Regular cardiac myocyte (primary cell): Measurements from ENCODE around the gene USP5. TPM values are rescaled to one million over a fixed set of nuclear protein-coding genes. Genes with fewer than 3 reads are reported as not detected.

ENCODE experiments used
- total RNA-seq: library from RNA; depleted of rRNA; stranded (reverse); fragments of >200 nt; gene quantifications from 2 replicates; pipeline ENCODE4 v1.2.3, GENCODE V29; 2014

Gene USP5
- 77.8 and 123 TPM in 2 replicates for total RNA-seq

GRCh38 chr12:6851921-6852650 lies at the start of gene USP5:
Gene USP5 (plus strand): TSS chr12:6852150. CDS start chr12:6852180, 30 bp downstream.

GRCh38 chr12:6821591-6822425 lies 30.1 kb upstream of the USP5 start, which contains the start of gene GPR162:
Gene GPR162 (plus strand): TSS chr12:6821821. CDS start chr12:6823899, 2,078 bp downstream.

GRCh38 chr12:6827982-6828780 lies 23.8 kb upstream of the USP5 start, which contains the start of gene P3H3:
Gene P3H3 (plus strand): TSS chr12:6828407. CDS start chr12:6828441, 34 bp downstream.

GRCh38 chr12:6840761-6841515 lies 11.0 kb upstream of the USP5 start, which contains the start of gene GNB3:
Gene GNB3 (plus strand): TSS chr12:6840925. CDS start chr12:6841288, 363 bp downstream.

GRCh38 chr12:6851153-6851920 lies 613 bp upstream of the USP5 start, which contains the start of gene CDCA3:
Gene CDCA3 (minus strand): TSS chr12:6851286. CDS start chr12:6850952, 334 bp downstream.

GRCh38 chr12:6867413-6868210 lies 15.7 kb downstream of the USP5 start, which contains the start of gene TPI1:
Gene TPI1 (plus strand): TSS chr12:6867531. CDS start chr12:6867567, 36 bp downstream.

GRCh38 chr12:6873094-6874014 lies 21.4 kb downstream of the USP5 start, which contains the start of gene SPSB2:
Gene SPSB2 (minus strand): TSS chr12:6873303. CDS start chr12:6872901, 402 bp downstream.

GRCh38 chr12:6904280-6905276 lies 52.6 kb downstream of the USP5 start, which contains the start of gene LRRC23:
Gene LRRC23 (plus strand): TSS chr12:6904822. CDS start chr12:6905634, 812 bp downstream.

GRCh38 chr12:6914246-6914946 lies 62.4 kb downstream of the USP5 start, which contains the start of gene ENO2:
Gene ENO2 (plus strand): TSS chr12:6914580. CDS start chr12:6915833, 1,253 bp downstream.

Other genes starting within 250 kb of the USP5 start
- 152 and 224 TPM in 2 replicates for gene CHD4, start 244.8 kb upstream of the USP5 start, total RNA-seq
- gene LPAR5, start 216.2 kb upstream of the USP5 start, total RNA-seq = not detected in 2 replicates
- under 0.01 TPM in 1 of 2 replicates, not detected in the other for gene ACRBP, start 204.7 kb upstream of the USP5 start, total RNA-seq
- 19.7 and 33.5 TPM in 2 replicates for gene ING4, start 189.0 kb upstream of the USP5 start, total RNA-seq
- gene ZNF384, start 162.8 kb upstream of the USP5 start, total RNA-seq = 9.0 and 11.3 TPM in 2 replicates
- under 0.01 TPM in 2 replicates for gene PIANP, start 151.3 kb upstream of the USP5 start, total RNA-seq
- 87.9 and 100 TPM in 2 replicates for gene COPS7A, start 128.1 kb upstream of the USP5 start, total RNA-seq
- gene MLF2, start 99.0 kb upstream of the USP5 start, total RNA-seq = 147 and 175 TPM in 2 replicates
- 17.2 and 38.0 TPM in 2 replicates for gene PTMS, start 85.8 kb upstream of the USP5 start, total RNA-seq
- not detected in 2 replicates for gene LAG3, start 79.6 kb upstream of the USP5 start, total RNA-seq
- gene CD4, start 62.6 kb upstream of the USP5 start, total RNA-seq = 0.28 and 0.58 TPM in 2 replicates
- 0.96 and 2.5 TPM in 2 replicates for gene GPR162, start 30.3 kb upstream of the USP5 start, total RNA-seq
- gene P3H3, start 23.7 kb upstream of the USP5 start, total RNA-seq = 79.6 and 124 TPM in 2 replicates
- 1.4 and 2.5 TPM in 2 replicates for gene GNB3, start 11.2 kb upstream of the USP5 start, total RNA-seq
- 5.6 and 29.7 TPM in 2 replicates for gene CDCA3, start 864 bp upstream of the USP5 start, total RNA-seq
- gene TPI1, start 15.4 kb downstream of the USP5 start, total RNA-seq = 1,644 and 1,719 TPM in 2 replicates
- 3.6 and 4.2 TPM in 2 replicates for gene SPSB2, start 21.2 kb downstream of the USP5 start, total RNA-seq
- 8.6 and 18.0 TPM in 2 replicates for gene LRRC23, start 52.7 kb downstream of the USP5 start, total RNA-seq
- gene ENO2, start 62.4 kb downstream of the USP5 start, total RNA-seq = 40.8 and 66.8 TPM in 2 replicates
- gene ATN1, start 75.8 kb downstream of the USP5 start, total RNA-seq = 4.4 and 9.0 TPM in 2 replicates
- not detected in 2 replicates for gene RNU7-1, start 91.7 kb downstream of the USP5 start, total RNA-seq
- 75.3 and 141 TPM in 2 replicates for gene C12orf57, start 91.9 kb downstream of the USP5 start, total RNA-seq
- gene PTPN6, start 99.2 kb downstream of the USP5 start, total RNA-seq = under 0.01 TPM in 1 of 2 replicates, not detected in the other
- 149 and 175 TPM in 2 replicates for gene PHB2, start 118.5 kb downstream of the USP5 start, total RNA-seq
- gene EMG1, start 118.8 kb downstream of the USP5 start, total RNA-seq = 49.3 and 94.9 TPM in 2 replicates
- 5.9 and 9.2 TPM in 2 replicates for gene LPCAT3, start 166.3 kb downstream of the USP5 start, total RNA-seq
- gene C1S, start 208.6 kb downstream of the USP5 start, total RNA-seq = 24.7 and 213 TPM in 2 replicates
- gene C1R, start 240.3 kb downstream of the USP5 start, total RNA-seq = 11.7 and 106 TPM in 2 replicates